ENCODE results near the gene PDE10A.

GRCh38 chr6:165653607-165654006 lies 9.4 kb downstream of the PDE10A start:
- TF ChIP-seq, protein P1, sequence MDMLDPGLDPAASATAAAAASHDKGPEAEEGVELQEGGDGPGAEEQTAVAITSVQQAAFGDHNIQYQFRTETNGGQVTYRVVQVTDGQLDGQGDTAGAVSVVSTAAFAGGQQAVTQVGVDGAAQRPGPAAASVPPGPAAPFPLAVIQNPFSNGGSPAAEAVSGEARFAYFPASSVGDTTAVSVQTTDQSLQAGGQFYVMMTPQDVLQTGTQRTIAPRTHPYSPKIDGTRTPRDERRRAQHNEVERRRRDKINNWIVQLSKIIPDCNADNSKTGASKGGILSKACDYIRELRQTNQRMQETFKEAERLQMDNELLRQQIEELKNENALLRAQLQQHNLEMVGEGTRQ (IDR thresholded peaks at IDR 0.05; ENCODE audit: low read depth, low read length) = no peak
- TF ChIP-seq, protein P2, sequence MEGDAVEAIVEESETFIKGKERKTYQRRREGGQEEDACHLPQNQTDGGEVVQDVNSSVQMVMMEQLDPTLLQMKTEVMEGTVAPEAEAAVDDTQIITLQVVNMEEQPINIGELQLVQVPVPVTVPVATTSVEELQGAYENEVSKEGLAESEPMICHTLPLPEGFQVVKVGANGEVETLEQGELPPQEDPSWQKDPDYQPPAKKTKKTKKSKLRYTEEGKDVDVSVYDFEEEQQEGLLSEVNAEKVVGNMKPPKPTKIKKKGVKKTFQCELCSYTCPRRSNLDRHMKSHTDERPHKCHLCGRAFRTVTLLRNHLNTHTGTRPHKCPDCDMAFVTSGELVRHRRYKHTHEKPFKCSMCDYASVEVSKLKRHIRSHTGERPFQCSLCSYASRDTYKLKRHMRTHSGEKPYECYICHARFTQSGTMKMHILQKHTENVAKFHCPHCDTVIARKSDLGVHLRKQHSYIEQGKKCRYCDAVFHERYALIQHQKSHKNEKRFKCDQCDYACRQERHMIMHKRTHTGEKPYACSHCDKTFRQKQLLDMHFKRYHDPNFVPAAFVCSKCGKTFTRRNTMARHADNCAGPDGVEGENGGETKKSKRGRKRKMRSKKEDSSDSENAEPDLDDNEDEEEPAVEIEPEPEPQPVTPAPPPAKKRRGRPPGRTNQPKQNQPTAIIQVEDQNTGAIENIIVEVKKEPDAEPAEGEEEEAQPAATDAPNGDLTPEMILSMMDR (conservative IDR thresholded peaks at IDR 0.05; ENCODE audit: low read depth, low read length) = no peak
- TF ChIP-seq POLR2A (IDR thresholded peaks at IDR 0.05; ENCODE audit: low read depth, low read length) = no peak
- TF ChIP-seq RAD21 (IDR thresholded peaks at IDR 0.05; ENCODE audit: low read length) = no peak
- no peak for TF ChIP-seq MAZ (IDR thresholded peaks at IDR 0.05; ENCODE audit: borderline replicate concordance, low read depth, low read length)
- TF ChIP-seq ELK1 (IDR thresholded peaks at IDR 0.05; ENCODE audit: borderline replicate concordance, low read depth, low read length) = no peak
- TF ChIP-seq NFE2L2 (IDR thresholded peaks at IDR 0.05; ENCODE audit: low read depth, low read length) = no peak
- no peak for TF ChIP-seq CEBPB (IDR thresholded peaks at IDR 0.05; ENCODE audit: low read depth, low read length)
- TF ChIP-seq RFX5 (IDR thresholded peaks at IDR 0.05; ENCODE audit: low read depth, low read length) = no peak
- TF ChIP-seq CHD1 (IDR thresholded peaks at IDR 0.05; ENCODE audit: low read depth, low read length) = no peak
- TF ChIP-seq SMC3 (IDR thresholded peaks at IDR 0.05; ENCODE audit: low read depth, low read length) = no peak
- no peak for TF ChIP-seq RCOR1 (IDR thresholded peaks at IDR 0.05; ENCODE audit: insufficient replicate concordance, low read length)
- TF ChIP-seq MXI1 (IDR thresholded peaks at IDR 0.05; ENCODE audit: borderline replicate concordance, low read depth, low read length) = no peak
